HG02623 (cell line): ENCODE results near the gene SLC7A9.
"Not testable (repeated sequence)": the region's sequence is repeated elsewhere in the genome, so short reads cannot be mapped to it uniquely, and the experiment has no call there.

ENCODE experiments used
- ATAC-seq: cut with Tn5 transposase; IDR thresholded peaks from one replicate; pipeline ENCODE4 v1.9.1; 2021; ENCODE audit warnings: moderate library complexity; ENCODE audit not compliant: unreplicated experiment

Gene SLC7A9

GRCh38 chr19:32864318-32865007 is 5.1 kb downstream of the SLC7A9 start:
- no peak for ATAC-seq

DNA sequence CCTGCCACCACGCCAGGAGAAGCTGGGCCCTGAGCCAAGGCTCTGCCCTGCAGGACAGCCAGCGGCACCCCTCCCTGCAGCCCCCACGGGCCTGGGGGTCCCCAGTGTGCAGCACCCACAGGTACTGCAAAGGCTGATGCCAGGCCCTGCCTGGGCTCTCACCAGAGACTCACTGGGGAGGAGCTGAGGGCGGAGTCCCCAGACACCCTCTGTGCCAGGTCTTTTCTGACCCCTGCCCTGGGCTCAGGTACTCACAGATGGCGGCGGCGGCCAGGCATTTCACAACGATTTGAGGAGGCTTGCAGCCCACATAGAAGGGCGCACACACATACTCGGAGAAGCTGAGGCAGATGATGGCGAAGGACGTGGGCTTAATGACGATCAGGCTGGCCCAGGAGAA is 5.7 kb downstream of the SLC7A9 start:
- ATAC-seq, result no peak

DNA sequence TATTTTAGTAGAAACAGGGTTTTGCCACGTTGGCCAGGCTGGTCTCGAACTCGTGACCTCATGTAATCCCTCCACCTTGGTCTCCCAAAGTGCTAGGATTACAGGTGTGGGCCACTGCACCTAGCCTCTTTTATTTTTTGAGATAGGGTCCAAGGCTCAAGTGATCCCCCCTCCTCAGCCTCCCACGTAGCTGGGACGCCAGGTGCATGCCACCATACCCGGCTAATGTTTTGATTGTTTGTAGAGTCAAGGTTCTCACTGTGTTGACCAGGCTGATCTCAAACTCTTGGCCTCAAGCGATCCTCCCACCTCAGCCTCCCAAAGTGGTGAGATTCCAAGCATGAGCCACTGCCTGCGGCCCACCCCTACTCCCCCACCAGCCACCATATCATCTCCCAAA is 6.3 kb downstream of the SLC7A9 start:
- no peak for ATAC-seq

DNA sequence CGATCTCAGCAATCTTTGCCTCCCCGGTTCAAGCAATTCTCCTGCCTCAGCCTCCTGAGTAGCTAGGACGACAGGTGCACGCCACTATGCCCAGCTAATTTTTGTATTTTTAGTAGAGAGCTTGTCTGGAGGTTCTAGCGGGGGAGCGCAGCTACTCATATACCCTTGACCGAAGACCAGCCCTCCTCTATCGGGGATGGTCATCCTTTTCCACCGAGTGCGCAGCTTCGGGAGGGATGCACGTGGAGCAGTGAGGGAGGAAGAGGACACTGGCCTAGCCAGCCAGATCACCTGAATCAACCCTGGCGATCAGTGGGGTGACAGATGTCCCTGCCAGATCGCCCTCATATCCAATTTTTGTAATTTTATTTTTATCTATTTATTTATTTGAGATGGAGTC is 6.8 kb downstream of the SLC7A9 start:
- ATAC-seq, result no peak

- ATAC-seq, result no peak
Observed at GRCh38 chr19:32862173-32862572, 7.4 kb downstream of the SLC7A9 start.

GRCh38 chr19:32861596-32861995 is 8.0 kb downstream of the SLC7A9 start:
- ATAC-seq, result no peak

GRCh38 chr19:32859591-32859990 is 10.0 kb downstream of the SLC7A9 start:
- no peak for ATAC-seq

DNA sequence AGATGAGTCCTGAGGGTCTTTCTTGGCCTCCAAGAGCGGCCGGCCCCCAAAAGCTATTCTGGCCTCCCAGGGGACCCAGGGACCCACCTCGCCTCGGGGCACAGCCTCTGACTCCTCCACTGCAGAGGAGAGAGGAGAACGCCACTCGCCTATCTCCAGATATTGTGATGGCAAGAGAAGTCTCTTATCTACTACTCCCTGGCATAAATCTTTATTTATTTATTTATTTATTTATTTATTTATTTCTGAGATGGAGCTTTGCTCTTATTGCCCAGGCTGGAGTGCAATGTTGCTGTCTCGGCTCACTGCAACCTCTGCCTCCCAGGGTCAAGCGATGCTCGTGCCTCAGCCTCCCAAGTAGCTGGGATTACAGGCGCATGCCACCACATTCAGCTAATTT is 11.0 kb downstream of the SLC7A9 start:
- no peak for ATAC-seq

DNA sequence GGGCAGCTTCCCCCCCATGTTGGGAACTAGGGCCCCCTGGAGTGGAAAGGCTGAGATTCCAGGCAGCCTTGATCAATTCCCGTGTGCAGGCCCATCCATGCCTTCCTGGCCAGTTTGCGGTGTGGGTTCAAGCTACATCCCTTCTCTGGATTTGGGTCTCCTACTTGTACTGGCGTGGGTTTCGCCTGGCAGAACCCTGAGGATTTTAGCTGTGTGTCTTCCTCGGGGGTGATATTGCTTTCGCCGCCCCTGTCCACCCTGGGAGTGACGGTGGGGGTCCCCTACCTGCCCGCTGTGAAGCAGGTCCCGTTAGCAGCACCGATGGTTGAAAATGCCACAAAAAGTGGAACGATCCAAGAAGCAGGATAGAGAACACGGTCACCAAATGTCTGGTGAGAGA is 11.4 kb downstream of the SLC7A9 start:
- ATAC-seq, result no peak

DNA sequence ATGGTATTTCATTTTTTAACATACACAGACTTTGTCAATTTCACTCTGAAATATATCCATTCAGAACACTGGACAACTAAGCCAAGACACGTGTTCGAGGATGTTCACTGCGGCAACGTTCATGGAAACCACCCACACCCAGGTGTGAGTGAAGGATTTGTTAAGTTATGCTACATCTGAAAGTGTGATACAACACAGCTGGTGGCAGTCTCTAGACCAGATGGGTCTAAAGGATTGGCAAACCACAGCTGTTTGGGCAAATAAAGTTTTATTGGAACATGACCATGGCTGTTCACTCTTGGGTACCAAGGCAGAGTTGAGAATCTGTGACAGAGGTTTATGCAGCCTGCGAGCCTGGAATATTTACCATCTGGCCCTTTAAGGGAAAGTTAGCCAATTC is 12.0 kb downstream of the SLC7A9 start:
- ATAC-seq, result no peak

DNA sequence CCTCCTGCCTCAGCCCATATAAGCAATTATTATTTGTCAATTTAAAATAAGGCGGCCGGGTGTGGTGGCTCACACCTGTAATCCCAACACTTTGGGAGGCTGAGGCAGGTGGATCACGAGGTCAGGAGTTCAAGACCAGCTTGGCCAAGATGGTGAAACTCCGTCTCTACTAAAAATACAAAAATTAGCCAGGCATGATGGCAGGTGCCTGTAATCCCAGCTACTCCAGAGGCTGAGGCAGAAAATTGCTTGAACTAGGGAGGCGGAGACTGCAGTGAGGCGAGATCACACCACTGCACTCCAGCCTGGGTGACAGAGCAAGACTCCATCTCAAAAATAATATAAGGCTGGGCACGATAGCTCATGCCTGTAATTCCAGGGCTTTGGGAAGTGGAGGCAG is 12.7 kb downstream of the SLC7A9 start:
- not testable (repeated sequence) for ATAC-seq

- ATAC-seq, result no peak
Observed at GRCh38 chr19:32852216-32852615, 17.4 kb downstream of the SLC7A9 start.

GRCh38 chr19:32848035-32848434 is 21.5 kb downstream of the SLC7A9 start:
- not testable (repeated sequence) for ATAC-seq

DNA sequence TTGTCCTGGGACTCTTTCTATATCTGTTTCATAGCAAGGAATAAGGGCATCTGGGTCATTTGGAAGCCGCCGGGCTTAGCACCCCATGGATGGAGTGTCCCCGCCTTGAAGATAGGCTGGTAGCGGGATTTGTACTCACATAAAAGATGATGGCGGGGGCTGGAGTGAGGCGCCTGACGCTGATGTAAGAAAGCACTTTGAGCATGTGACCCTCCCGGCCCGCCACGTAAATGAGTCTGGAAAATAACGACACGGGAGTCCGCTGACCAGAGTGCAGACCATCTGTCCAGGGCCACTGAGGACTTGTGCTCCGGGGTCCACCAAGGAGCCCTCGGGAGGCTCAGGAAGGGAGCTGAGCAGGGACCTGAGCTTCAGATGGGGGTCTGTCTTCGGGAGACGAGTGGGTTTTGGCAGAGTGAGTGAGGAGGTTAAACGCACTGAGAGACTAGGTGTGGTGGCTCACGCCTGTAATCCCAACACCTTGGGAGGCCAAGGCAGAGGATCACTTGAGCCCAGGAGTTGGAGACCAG is 25.8 kb downstream of the SLC7A9 start:
- ATAC-seq, result no peak

- ATAC-seq, result no peak
Observed at GRCh38 chr19:32842061-32842460, 27.5 kb downstream of the SLC7A9 start.

GRCh38 chr19:32837531-32837930 is 32.0 kb downstream of the SLC7A9 start:
- no peak for ATAC-seq

GRCh38 chr19:32833388-32833787 is 36.2 kb downstream of the SLC7A9 start:
- ATAC-seq, result not testable (repeated sequence)

- not testable (repeated sequence) for ATAC-seq
Observed at GRCh38 chr19:32832825-32833224, 36.7 kb downstream of the SLC7A9 start.

GRCh38 chr19:32832094-32832493 is 37.5 kb downstream of the SLC7A9 start:
- not testable (repeated sequence) for ATAC-seq

- ATAC-seq, result no peak
Observed at GRCh38 chr19:32831611-32832010, 38.0 kb downstream of the SLC7A9 start.

DNA sequence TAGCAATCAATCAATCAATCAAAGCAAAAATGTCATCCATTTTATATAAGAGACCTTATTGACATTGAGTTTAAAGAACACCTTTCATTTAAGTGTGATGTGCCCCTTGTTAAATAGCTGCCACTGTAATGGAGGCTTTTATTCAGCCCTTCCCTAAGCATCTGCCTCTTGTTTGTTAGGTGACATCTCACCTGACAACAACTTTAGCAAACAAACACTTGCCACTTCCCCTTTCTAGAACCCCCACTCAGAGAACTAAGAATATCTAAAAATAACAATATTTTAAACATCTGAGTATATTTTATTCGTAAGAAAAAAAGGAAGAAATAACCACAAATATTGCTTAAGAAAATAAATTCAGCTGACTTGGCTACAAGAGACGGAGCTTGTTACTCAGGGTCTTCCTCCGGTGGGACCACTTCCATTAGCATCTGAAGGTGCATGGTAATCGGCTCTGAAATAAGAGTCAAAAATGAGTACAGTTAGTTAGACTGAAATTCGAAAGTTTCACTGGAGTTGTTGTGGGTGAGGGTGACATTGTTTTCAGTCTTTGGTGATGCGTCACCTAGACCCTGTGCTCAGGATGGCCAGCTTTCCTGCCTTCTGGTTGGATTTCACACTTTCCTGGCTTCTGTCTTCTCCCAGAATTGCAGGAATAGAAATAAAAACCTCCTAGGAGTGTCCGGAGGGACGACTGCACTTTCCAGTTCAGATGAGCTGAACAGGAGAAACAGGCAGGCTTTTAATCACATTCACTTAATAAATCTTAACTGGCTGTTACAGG is 39.1 kb downstream of the SLC7A9 start:
- ATAC-seq, result no peak

- ATAC-seq, result no peak
Observed at GRCh38 chr19:32829345-32829896, 40.1 kb downstream of the SLC7A9 start.
